Stromal cell of bone marrow (primary cell): ENCODE data around the gene GGT1.
"Not testable (repeated sequence)": the region's sequence is repeated elsewhere in the genome, so short reads cannot be mapped to it uniquely, and the experiment has no call there.

Source experiments
- DNase-seq: peaks from one replicate; pipeline ENCODE4 v3.0.0-alpha.2; 2012; ENCODE audit warnings: low read depth

Gene GGT1

DNA sequence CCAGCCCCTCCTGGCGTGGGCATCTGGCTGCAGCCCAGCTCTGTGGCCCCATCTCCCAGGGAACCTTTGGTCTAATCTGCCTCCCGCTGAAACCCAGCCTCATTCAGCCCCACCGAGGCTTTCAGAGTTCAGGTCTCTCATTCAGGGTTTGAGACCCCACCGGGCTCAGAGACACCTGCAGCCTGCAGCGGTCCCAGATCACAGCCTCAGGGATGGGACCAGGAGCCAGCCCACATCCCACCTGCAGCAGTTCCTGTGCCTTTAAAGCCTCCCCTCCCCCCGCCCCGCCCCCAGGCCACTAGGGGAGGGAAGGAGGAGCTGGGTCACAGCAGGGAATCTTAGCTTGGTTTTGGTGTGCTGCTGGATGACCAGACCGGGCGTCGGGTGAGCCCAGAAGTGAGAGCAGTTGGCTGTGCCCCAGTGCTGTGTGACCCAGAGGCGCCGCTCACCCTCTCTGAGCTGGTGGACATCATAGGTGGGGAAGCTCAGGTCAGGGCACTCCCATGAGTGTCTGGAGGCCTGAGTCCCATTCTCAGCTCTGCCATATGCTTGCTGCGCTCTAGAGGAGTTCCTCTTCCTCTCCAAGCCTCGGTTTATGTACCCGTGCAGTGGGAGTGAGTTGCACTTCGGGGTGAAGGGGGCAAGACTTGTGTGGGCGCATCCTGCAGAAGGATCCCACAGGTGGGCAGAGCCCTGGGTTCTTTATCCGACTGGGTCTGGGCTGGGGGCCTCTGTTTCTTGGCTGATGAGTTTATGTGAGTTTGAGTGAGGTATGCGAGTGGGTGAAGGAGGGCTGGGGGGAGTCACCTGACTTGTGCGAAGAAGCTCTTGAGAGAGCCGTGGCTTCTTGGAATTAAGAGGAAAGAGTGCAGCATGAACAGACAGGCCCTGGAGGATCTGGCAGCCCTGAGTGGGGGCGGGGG is at the start of gene GGT1:
Gene GGT1, plus strand, starts transcription at position 347 of the 923 bp plus-strand sequence. CDS start 7,889 bp downstream, outside the sequence.
- DNase-seq: not testable (repeated sequence)

DNA sequence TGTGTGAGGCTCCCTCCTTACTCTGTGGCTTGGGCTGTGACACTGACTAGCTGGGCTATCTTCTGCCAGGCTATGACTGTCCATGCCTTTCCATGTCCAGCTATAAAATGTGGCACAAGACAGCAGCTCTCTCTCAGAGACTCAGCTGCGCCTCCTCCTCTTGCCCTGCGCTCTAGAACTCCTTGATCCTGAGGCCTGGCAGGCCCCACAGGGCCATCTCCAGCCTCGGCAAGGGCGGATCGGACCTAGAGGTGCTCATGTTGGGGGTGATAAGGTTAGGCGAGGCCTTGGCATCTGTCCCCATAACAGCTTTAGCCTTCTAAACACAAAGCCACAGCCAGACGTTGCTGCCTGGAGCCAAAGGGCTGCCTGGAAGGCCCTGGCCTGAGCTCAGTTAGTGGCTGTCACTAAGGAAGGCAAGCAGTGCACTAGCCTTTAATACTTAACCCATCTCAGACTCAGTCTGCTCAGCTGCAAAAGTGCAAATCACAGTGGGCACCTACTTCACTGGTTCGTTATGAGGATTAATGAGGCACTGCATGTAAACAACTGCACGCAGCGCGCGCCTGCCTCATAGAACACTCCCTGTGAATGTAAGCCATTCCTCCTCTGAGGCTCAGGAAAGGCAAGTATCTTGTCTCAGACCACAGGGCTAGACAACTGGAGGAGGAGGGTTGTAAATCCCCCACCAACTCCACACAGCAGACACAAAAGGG is 49.2 kb upstream of the GGT1 start:
- no peak for DNase-seq

DNA sequence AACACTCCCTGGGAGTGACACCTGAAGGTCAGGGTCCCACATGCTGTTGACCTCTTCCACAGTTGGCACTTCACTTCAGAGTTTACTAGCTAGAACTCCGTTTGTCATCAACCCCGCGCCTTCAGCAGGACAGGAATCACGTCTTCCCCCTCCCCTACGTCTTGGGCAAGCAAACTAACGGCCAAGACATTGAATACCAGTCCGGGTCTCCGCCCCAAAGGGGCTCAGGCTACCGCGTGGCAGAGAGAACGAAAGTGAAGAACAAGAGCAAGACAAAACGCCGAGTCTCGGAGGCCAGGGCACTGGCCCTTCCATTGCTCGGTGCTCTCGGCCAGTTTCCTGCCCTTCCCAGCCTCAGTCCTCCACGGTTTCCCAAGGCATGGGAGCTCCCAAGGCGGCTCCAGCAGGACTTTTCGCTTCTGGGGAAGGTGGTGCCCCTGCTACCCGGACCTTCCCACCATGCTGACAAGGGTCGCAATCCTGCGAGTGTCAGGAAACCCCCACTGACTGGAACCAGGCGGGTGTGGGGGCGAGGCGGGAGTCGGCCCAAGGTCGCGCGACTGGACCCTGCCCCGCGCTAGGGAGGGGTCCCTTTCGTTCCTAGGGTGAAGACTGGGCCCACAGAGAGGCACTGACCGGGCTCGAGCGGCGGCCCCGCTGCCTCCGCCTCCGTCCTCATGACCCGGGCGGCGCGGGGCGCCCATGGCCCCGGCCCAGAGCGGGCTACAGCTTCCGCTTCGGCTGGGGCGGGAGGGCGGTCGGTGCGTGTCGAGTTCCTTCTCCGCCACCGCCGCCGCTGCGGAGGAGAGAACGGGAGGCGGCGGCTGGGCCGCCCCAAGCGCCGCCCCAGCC is 48.5 kb upstream of the GGT1 start, which contains the start of gene GUCD1:
Gene GUCD1, minus strand, starts transcription at position 826 of the 852 bp plus-strand sequence. Its CDS starts 147 bp downstream, at position 679.
- no peak for DNase-seq

DNA sequence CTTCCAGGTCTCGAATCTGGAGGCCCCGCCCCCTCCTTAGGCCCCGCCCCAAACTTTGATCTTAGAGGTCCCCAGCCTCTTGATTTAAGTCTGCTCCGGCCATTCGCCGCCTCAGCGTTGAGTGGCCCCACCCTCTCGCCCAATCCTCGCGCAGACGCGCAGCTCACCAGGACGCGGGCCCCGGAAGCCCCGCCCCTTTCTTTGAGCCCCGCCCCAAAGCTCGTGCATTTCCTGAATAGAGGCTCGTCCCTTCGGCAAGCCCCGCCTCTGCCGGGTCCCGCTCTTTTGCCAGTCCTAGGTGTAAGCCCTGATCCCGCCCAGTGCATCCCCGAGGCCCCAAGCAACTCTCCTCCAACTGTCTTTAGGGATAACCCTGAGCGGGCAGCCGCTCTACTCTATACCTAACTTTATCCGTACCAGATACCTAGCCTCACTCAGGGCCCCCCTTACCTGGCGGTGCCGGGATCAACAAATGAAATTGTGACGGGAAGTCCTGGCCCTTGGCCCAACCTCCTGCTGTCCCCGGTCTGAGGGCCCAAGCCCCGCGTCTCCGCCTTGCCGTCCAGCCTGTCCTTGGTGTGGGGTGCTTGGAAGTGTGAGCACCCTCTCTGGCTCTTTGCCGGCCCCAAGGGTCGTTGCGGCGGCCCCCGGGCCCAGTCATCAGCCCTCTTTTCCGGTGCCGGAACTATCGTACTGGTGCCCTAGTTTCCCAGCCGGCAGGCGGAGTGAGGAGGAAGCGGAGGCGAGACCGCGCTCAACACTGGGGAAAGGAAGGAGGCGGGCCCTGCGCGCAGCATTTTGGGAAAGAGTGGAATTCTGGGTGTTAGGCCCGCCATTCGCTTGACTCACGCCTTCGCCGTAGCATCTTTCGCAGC is 47.6 kb upstream of the GGT1 start, which contains the start of gene SNRPD3:
Gene SNRPD3, plus strand, starts transcription at position 835 of the 875 bp plus-strand sequence. CDS start 1,676 bp downstream, outside the sequence.
- DNase-seq: peak; percentile 97

DNA sequence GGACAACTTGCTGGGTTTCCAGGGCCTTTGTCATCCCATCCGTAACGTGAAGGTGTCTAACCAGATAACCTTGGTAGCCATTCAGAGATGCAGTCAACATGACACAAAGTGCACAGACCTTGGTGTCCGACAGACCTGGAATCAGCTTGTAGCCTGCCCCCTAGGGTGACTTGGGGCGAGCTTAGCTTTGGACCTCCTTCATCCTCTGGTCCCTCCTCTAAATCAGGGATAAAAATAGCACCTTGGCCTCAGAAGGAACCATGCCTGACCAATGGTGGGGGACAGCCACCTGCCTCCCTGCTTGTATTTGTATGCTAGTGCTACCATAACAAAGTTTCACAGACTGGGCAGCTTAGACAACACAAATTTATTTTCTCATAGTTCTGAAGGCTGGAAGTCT is 43.5 kb upstream of the GGT1 start:
- DNase-seq: no peak

DNA sequence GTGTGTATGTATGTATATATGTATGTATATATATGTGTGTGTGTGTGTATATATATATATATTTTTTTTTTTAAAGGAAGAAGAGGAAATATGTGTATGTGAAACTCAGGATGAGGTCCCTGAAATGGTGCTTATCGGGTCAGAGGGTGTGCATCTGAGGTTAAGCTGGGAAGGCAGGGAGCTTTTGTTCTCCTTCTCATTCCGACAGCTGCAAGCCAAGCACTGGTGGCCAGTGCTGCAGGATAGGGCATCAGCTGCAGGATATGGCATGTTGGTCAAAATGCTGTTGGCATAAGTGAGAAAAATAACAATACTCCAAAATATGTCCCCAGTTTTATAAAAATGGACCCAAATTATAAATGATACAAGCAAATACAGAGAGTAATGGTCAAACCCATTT is 39.7 kb upstream of the GGT1 start:
- DNase-seq: no peak

DNA sequence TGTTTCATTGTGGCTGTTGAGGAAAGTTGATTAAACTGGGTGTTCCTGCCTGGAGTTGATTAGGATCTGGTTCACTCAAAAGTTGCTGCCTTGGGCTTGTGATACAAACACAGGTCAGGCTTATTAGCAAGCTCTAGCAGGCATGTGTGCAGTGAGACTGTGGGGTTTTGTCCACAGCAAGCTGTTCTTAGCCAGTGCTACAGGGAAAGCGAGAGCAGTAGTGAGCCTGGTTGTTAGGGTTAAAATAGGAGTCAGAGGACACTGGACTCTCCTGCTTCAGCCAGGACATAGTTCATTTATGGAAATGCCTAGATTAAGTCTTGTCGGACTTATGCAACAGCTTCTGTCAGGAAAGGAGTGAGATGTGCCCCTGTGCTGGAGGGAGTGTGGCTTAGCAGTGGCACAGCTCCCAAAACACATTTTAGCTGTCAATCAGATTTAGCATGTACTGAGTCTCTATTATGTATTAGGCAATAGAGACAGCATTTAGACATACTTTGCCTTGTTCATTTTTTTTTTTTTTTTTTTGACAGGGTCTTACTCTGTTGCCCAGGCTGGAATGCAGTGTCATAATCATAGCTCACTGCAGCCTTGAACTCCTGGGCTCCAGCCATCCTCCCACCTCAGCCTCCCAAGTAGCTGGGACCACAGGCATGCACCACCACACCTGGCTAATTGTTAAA is 38.5 kb upstream of the GGT1 start:
- DNase-seq: no peak

DNA sequence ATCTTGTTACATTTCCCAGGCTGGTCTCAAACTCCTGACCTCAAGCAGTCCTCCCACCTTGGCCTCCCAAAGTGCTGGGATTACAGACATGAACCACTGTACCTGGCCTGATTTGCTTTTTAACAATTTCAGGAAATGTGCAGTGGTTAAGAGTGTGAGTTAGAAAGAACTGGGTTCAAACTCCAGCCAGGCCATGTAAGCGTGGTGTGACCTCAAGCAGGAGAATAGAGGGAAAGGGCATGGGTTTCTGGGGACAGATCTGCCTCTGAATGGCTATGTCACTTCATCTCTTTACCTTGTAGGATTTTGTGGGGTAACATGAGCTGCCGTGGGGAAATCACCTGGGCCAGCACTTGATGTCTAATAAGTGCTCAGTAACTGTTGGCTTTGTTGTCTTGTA is 37.9 kb upstream of the GGT1 start:
- DNase-seq: no peak

DNA sequence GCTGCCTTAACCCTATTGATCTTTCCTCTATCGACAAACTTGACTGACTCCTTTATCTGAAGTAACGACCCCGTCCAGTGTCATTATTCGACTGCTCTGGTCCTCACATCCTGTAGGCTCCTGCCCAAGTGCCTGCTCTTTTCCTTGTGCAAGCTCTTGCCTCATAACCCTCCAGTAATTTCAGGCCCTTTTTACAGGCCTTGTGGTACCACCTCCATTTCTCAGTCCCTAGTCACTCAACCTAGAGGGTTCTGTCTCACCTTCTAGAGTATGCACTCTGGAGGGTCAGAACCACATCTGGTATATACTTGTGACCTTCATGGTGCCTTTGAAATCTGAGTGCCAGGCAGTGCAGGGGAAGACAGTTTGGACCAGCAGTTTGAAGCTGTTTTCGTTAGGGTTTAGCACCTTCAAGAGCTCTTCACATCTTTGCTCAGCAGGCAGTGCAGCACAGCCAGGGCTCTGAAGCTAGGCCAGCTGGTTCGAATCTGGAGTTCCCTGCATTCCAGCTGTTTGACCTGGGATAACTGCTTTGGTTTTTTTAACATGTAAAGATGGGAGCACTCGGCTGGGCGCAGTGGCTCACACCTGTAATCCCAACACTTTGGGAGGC is 36.0 kb upstream of the GGT1 start:
- no peak for DNase-seq

DNA sequence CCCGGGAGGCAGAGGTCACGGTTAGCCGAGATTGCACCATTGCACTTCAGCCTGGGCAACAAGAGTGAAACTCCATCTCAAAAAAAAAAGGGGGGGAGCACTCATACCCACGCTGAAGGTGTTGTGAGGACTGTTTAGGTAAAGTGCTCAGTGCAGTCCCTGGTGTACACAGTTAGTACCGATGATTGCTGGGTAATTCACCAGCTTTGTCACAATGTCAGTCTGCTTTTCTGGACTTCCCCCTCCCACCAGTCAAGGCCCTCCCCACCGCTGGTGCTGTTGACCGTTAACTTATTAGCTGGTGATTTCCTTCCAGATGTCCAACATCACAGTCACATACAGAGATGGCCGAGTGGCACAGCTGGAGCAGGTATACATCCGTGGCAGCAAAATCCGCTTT is 35.3 kb upstream of the GGT1 start:
- DNase-seq: no peak

DNA sequence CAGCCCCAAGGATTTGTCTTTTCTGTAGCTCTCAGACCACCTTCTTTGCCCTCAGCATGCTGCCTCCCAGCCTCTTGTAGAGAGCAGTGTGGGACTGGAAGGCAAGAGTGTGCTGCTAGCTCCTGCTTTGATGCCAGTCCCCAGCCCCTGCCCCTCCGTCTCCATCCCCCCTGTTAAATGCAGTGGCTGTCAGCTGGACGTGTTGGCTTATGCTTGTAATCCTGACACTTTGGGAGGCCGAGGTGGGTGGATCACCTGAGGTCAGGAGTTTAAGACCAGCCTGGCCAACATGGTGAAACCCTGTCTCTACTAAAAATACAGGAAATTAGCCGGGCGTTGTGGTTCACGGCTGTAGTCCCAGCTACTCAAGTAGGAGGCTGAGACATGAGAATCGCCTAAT is 31.7 kb upstream of the GGT1 start:
- no peak for DNase-seq

DNA sequence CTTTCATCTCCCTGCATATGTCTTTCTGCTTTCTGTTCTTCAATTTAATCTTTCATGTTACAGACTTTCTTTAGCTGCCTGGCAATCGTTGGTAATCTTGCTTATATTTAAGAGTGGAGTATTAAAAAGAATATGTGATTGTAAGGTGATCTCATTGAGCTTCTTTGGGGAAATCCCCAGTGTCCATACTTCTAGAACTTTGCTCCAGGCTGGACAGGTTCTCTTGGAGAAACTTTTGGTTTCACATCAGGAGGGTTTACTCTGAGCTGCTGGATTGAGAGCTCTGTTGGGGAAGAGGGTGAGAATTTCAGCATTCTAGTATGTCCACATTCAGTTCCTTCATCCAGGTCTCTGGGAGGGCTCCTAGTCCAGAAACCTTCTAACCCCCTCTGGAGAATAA is 26.2 kb upstream of the GGT1 start:
- no peak for DNase-seq

DNA sequence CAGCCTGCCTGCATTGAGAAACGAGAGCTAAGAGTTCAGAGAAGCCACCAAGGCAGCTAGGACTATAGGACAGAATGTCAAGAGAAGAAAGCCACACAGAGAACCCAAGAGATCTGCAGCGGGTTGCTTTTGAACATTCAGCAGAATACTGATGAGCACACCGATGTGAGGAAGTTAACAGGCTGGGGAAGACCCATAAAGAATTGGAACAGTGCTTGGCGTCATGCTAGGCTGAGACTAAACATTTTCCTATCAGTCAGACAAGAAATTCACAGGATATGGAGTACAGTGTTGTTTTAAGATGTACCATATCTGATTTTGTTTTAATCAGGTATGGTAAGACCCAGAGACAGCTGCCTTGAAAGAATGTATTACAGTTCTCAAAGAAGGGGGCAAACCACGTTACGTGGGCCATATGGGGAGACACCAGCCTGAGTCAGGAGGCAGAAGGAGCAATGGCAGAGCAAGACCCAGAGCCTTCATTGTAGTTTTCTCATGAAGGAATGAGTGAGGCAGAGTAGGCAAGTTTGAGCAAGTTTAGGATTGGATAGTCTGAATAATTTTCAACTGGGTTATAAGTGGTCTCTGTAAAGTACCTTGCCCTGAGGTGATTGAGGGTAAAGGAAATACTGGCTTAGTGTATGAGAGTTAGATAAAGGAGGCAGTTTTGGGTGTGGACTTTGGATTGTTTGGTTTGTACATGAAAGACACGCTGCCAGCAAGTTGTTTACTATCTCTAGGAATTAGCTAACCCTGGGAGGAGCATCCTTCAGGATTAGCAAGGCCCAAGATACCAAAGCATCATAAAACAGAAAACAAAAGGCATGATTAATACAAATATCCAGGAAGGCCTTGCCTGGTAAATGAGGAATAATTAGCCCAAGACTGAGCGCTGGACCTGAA is 24.4 kb upstream of the GGT1 start:
- no peak for DNase-seq

DNA sequence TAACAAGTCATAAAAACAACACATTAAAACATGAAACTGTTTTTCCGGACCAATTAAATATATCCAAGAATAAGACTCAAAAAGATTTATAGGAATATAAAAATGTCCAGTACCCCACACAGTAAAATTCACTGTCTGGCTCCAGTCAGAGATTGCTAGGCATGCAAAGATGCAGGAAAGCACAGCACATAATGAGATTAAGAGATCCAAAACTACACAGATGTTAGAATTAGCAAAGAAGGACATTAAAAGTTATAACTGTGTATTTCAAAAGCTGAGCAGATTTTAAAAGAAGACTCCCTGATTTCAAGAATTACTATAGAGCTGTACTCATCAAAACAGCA is 23.8 kb upstream of the GGT1 start:
- no peak for DNase-seq

DNA sequence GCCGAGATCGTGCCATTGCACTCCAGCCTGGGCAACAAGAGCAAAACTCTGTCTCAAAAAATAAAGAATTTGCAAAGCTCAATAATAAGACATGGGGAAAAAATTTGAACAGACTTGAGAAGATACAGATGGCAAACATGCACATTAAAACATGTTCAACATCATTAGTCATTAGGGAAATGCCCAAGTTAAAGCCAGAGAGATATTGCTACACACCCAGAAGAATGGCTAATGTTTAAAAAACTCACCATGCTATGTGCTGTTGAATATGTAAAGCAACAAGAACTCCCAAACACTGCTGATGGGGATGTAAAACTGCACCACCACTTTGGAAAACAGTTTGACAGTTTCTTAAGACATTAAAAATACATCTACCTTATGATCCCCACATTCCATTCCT is 22.7 kb upstream of the GGT1 start:
- peak; percentile 48 for DNase-seq

DNA sequence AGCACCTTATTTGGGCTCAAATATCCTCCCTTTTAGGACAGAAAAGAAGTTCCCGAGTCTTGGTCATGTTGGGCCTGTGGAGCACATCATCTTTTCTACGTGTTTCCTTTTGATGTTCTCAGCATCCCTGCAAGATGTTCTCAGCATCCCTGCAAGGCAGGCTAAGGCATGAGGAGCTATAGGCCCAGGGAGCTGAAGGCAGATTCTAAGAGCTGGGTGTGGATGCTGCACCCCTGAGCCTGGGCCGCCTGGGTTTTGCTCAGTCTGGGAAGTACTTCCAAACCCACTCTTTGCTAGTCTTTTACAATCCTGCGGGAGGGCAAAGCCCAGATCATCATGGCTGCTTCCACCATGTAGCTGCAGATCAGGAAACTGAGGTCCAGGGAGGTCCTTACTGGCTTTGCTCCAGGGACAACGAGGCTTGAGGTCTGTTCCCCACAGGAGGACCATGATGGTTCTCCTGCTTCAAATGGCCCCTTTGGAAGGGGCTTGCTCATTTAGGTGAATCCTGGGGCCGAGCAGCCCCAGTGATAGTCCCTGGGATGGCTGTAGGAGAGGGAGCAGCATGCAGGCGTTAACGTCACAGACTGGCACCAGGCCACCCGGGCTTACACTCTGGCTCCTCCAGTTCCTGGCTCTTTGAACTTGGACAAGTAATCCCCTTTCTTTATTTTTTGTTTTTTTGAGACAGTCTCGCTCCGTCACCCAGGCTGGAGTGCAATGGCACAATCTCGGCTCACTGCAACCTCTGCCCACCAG is 20.8 kb upstream of the GGT1 start:
- DNase-seq: no peak

DNA sequence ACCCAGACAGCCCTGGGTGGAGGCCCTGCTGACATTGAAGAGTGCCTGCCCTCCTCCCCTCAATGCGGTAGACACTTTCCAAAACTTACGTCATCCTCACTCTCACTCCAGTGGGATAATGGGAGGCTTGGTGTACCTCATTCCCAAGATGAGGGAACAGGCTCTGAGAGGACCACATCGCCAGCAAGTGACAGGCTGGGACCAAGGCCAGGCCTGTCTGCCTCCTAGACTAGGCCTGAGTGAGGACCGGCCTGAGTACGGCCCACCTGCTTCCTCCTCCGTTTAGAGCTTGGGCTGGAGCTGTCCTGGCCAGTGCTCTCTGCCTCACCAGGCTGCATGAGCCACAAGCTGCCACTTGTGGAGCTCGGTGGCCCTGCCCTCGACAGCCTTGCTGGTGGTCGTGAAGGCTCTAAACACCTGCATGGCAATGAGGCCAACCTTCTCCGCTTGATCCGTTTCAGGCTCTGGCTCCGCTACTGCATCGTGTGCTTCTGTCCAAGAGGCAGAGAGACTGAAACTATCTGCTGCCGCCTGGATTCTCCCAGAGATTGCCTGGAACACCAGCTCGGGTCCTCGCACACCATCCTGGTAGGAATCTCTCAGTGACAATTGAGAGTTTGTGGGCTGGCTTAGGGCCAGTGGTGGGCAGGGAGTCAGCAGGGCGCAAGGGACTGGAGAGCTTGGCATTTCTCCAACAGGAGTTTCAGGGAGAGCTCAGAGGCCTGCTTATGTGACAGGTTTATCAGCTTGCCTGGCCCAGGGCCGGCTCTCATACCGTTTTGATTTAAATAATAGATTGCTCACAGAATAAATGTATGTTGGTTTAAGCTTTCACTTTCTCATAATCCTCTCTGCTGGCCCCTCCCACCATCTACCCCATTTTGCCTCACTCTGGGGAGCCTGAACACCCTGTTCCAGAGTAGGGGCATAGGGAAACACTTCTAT is 19.5 kb upstream of the GGT1 start:
- no peak for DNase-seq
